Neutrophil (primary cell): ENCODE measurements around the gene GFPT2.

ENCODE experiments used
- H3K27ac ChIP-seq: fragments of 200-600 bp; sonication (generic); 2 replicates; pipeline ENCODE4 v1.5.1; 2016; ENCODE audit warnings: mild to moderate bottlenecking, moderate library complexity
- H3K27me3 ChIP-seq: fragments of 200-600 bp; sonication (generic); 2 replicates; pipeline ENCODE4 v1.6.0; 2016; ENCODE audit warnings: mild to moderate bottlenecking
- H3K36me3 ChIP-seq: fragments of 200-600 bp; sonication (generic); 2 replicates; pipeline ENCODE4 v1.5.1; 2017
- H3K4me1 ChIP-seq, 2 experiments: fragments of 200-600 bp in 1 of 2; sonication (generic) in 1 of 2; 1 replicate in 1 of 2; 2 replicates in 1 of 2; pipeline versions ENCODE4 v1.5.1 to v1.6.1; 2013 to 2016; ENCODE audit warnings: low read depth in 1 of 2, low read length in 1 of 2, mild to moderate bottlenecking in 1 of 2, moderate library complexity in 1 of 2; ENCODE audit not compliant: control insufficient read depth in 1 of 2, insufficient read depth in 1 of 2
- H3K4me3 ChIP-seq, 2 experiments: fragments of 200-600 bp in 1 of 2; sonication (generic) in 1 of 2; 1 replicate in 1 of 2; 2 replicates in 1 of 2; pipeline ENCODE4 v1.5.1; 2013 to 2016; ENCODE audit warnings: low read depth in 1 of 2, low read length in 1 of 2, mild to moderate bottlenecking in 1 of 2, moderate library complexity in 1 of 2
- H3K9me3 ChIP-seq: fragments of 200-600 bp; sonication (generic); 2 replicates; pipeline ENCODE4 v1.5.1; 2016
- CTCF ChIP-seq: fragments of 200-600 bp; sonication (generic); IDR thresholded peaks from 2 replicates; pipeline ENCODE4 v1.5.1; 2016; ENCODE audit warnings: antibody characterized with exemption

The GFPT2 gene

GRCh38 chr5:180287868-180288267 lies 65.3 kb downstream of the GFPT2 start:
- Histone ChIP-seq H3K27me3 (peaks cover 8% of the 10 kb centered on the region), H3K27ac (no peak overlapping the region), H3K9me3 (no peaks in the 10 kb centered on the region), H3K4me1 (peaks cover 19 to 21% of the 10 kb centered on the region in 2 experiments), H3K4me3 (no peak overlapping the region), H3K36me3 (peaks cover 11% of the 10 kb centered on the region)
- no peak for TF ChIP-seq CTCF

GRCh38 chr5:180287404-180287803 lies 65.7 kb downstream of the GFPT2 start:
- Histone ChIP-seq H3K9me3 (no peaks in the 10 kb centered on the region), H3K27ac (no peak overlapping the region), H3K4me1 (peaks cover 16 to 18% of the 10 kb centered on the region in 2 experiments), H3K4me3 (no peak overlapping the region), H3K36me3 (peaks cover 16% of the 10 kb centered on the region), H3K27me3 (peaks cover 8% of the 10 kb centered on the region)
- TF ChIP-seq CTCF: no peak

- peaks cover 34% of the 10 kb centered on the region for H3K36me3 ChIP-seq
- H3K4me1 ChIP-seq: peaks cover 6 to 7% of the 10 kb centered on the region in 2 experiments
Measured at GRCh38 chr5:180284149-180284548, 69.0 kb downstream of the GFPT2 start.

GRCh38 chr5:180283026-180283615 lies 70.0 kb downstream of the GFPT2 start:
- Histone ChIP-seq H3K36me3 (peaks cover 40% of the 10 kb centered on the region), H3K4me1 (peaks cover 6 to 7% of the 10 kb centered on the region in 2 experiments), H3K4me3 (no peak overlapping the region), H3K27me3 (no peaks in the 10 kb centered on the region), H3K9me3 (peaks cover 3% of the 10 kb centered on the region), H3K27ac (no peak overlapping the region)
- no peak for TF ChIP-seq CTCF

More at GRCh38 chr5:180284149-180284548, 69.0 kb downstream of the GFPT2 start:
- no peak for TF ChIP-seq CTCF
- no peak overlapping the region for H3K4me3 ChIP-seq
- no peaks in the 10 kb centered on the region for H3K9me3 ChIP-seq
- no peaks in the 10 kb centered on the region for H3K27me3 ChIP-seq
- no peak overlapping the region for H3K27ac ChIP-seq

GRCh38 chr5:180282281-180282680 lies 70.9 kb downstream of the GFPT2 start:
- no peak for TF ChIP-seq CTCF
- Histone ChIP-seq H3K27me3 (no peaks in the 10 kb centered on the region), H3K27ac (no peak overlapping the region), H3K36me3 (peaks cover 45% of the 10 kb centered on the region), H3K4me1 (peaks cover 4 to 6% of the 10 kb centered on the region in 2 experiments), H3K4me3 (no peak overlapping the region), H3K9me3 (peaks cover 6% of the 10 kb centered on the region)
